ENCODE measurements around the gene TMPRSS11F. TPM values are rescaled to one million over a fixed set of nuclear protein-coding genes. Genes with fewer than 3 reads are reported as not detected.
A peak's percentile ranks its signal among the peaks of the same experiment; 100 is the strongest.
"Not testable (repeated sequence)": the region's sequence is repeated elsewhere in the genome, so short reads cannot be mapped to it uniquely, and the experiment has no call there.

TMPRSS11F gene
- not detected for polyA plus RNA-seq (2013, experiment 1 of 2)
- not detected for polyA plus RNA-seq (2013, experiment 2 of 2)

GRCh38 chr4:68129793-68130192 lies at the start of gene TMPRSS11F:
TSS of gene TMPRSS11F (minus strand) at chr4:68129869. CDS start at chr4:68129820, 49 bp downstream.
- Histone ChIP-seq H3K4me3 (ENCODE audit: extremely low read depth, insufficient read depth, low read length, poor library complexity, severe bottlenecking) (no peak within 1 kb of the TSS), H3K4me1 (ENCODE audit: control insufficient read depth, insufficient read depth, low read length, poor library complexity, severe bottlenecking) (no peaks in the 10 kb centered on the region), H3K36me3 (ENCODE audit: control insufficient read depth, insufficient read depth, low read length) (no peaks in the 10 kb centered on the region), H3K9me3 (ENCODE audit: control insufficient read depth, low read length) (no peaks in the 10 kb centered on the region), H3K27ac (ENCODE audit: low read depth, low read length, severe bottlenecking) (no peak within 1 kb of the TSS)
- 78% methylated on average over 2 of the region's 3 CpGs for WGBS, 2 experiments (ENCODE audit: insufficient coverage in 2 of 2)

DNA sequence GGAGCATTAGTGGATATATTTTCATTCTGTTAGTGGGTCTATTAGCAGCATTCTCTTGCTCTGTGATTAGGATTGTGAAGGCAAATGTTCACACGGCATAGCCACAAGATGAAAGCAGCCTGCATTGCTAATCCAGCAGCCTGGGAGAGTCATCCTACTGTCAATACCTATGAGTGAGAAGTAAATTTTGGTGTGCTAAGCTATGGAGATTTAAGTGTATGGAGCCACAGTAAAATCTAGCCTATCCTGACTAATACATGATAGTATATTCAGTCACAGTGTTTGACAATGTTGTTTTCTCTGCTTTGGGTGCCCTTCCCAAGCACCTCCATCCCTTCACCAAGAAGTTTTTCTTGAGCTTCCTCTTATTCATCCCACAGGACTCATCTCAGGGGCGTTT lies 47.2 kb upstream of the TMPRSS11F start:
- no peaks in the 10 kb centered on the region for H3K36me3 ChIP-seq (ENCODE audit: control insufficient read depth, insufficient read depth, low read length)
- peak overlapping the region; percentile 23 for H3K27ac ChIP-seq (ENCODE audit: low read depth, low read length, severe bottlenecking)
- H3K4me1 ChIP-seq (ENCODE audit: control insufficient read depth, insufficient read depth, low read length, poor library complexity, severe bottlenecking) = peaks cover 2% of the 10 kb centered on the region
- WGBS, 2 experiments (ENCODE audit: insufficient coverage in 2 of 2) = 75% methylated on average over 1 of the region's 2 CpGs; no CpG with 5 or more reads in 1 of the 2 experiments
- H3K9me3 ChIP-seq (ENCODE audit: control insufficient read depth, low read length) = peaks cover 13% of the 10 kb centered on the region
- H3K4me3 ChIP-seq (ENCODE audit: extremely low read depth, insufficient read depth, low read length, poor library complexity, severe bottlenecking) = no peak overlapping the region

DNA sequence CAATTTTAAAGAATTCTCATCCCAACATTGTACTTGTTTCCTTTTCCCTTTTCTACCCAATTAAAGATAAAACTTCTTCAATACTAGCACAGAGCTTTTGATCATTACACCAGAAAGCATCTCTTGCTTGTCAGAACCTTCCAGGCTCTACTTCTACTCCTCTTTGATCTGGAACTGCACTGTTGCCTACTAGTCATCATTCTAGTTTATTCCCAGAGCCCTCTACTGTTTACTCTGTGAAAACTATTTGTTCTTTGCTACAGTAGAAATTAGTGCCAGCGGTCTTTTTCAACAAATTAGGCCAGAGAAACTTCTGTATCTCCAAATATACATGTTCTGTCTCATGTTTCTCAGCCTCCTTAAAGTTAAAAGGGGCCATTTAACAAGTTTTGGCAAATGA lies 46.8 kb upstream of the TMPRSS11F start:
- Histone ChIP-seq H3K36me3 (ENCODE audit: control insufficient read depth, insufficient read depth, low read length) (no peaks in the 10 kb centered on the region), H3K4me3 (ENCODE audit: extremely low read depth, insufficient read depth, low read length, poor library complexity, severe bottlenecking) (no peak overlapping the region), H3K27ac (ENCODE audit: low read depth, low read length, severe bottlenecking) (peak overlapping the region; percentile 23), H3K9me3 (ENCODE audit: control insufficient read depth, low read length) (peaks cover 13% of the 10 kb centered on the region), H3K4me1 (ENCODE audit: control insufficient read depth, insufficient read depth, low read length, poor library complexity, severe bottlenecking) (peaks cover 2% of the 10 kb centered on the region)
- no CpG with 5 or more reads among the region's 1 CpG for whole genome bisulfite sequencing, 2 experiments (ENCODE audit: insufficient coverage in 2 of 2)

DNA sequence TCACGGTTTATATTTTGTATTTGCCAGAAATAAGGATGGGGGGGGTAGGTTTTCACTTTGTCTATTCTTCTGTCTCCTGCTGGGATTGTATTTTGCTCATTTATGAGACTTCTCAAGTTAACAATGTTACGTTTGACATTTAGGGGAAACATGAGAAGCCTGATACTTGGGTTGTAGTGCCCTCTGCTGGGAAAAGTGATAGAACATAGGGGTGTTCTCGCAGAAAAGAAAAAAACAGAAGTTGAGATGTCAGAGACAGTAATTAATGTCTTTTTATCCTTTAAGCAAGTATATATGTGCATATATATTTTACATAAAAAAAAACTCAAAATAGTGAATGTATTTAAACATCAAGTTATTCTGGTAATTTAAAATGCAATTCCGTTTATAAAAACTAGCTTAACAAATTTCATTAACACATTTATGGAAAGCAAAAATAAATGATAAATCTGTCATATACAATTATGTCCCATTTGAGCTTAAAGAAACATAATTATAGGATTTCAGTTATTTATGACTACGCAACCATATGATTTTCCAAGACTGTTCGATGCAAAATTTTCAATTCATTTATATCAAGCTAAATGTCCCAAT lies 46.0 kb upstream of the TMPRSS11F start:
- peaks cover 13% of the 10 kb centered on the region for H3K9me3 ChIP-seq (ENCODE audit: control insufficient read depth, low read length)
- peaks cover 2% of the 10 kb centered on the region for H3K4me1 ChIP-seq (ENCODE audit: control insufficient read depth, insufficient read depth, low read length, poor library complexity, severe bottlenecking)
- H3K4me3 ChIP-seq (ENCODE audit: extremely low read depth, insufficient read depth, low read length, poor library complexity, severe bottlenecking) = no peak overlapping the region
- no peaks in the 10 kb centered on the region for H3K36me3 ChIP-seq (ENCODE audit: control insufficient read depth, insufficient read depth, low read length)
- WGBS, 2 experiments (ENCODE audit: insufficient coverage in 2 of 2) = 20 to 60% methylated on average over 1 of the region's 6 CpGs
- no peak overlapping the region for H3K27ac ChIP-seq (ENCODE audit: low read depth, low read length, severe bottlenecking)

- WGBS, 2 experiments (ENCODE audit: insufficient coverage in 2 of 2) = 100% methylated on average over 1 of the region's 2 CpGs
- H3K36me3 ChIP-seq (ENCODE audit: control insufficient read depth, insufficient read depth, low read length); H3K4me1 ChIP-seq (ENCODE audit: control insufficient read depth, insufficient read depth, low read length, poor library complexity, severe bottlenecking); H3K27ac ChIP-seq (ENCODE audit: low read depth, low read length, severe bottlenecking); H3K4me3 ChIP-seq (ENCODE audit: extremely low read depth, insufficient read depth, low read length, poor library complexity, severe bottlenecking): not testable (repeated sequence)
- peaks cover 13% of the 10 kb centered on the region for H3K9me3 ChIP-seq (ENCODE audit: control insufficient read depth, low read length)
These were observed 44.7 kb upstream of the TMPRSS11F start for GRCh38 chr4:68174389-68174788.

- peaks cover 13% of the 10 kb centered on the region for H3K9me3 ChIP-seq (ENCODE audit: control insufficient read depth, low read length)
- not testable (repeated sequence) for H3K27ac ChIP-seq (ENCODE audit: low read depth, low read length, severe bottlenecking); H3K36me3 ChIP-seq (ENCODE audit: control insufficient read depth, insufficient read depth, low read length); H3K4me3 ChIP-seq (ENCODE audit: extremely low read depth, insufficient read depth, low read length, poor library complexity, severe bottlenecking); H3K4me1 ChIP-seq (ENCODE audit: control insufficient read depth, insufficient read depth, low read length, poor library complexity, severe bottlenecking)
- WGBS, 2 experiments (ENCODE audit: insufficient coverage in 2 of 2) = 87 to 100% methylated on average over 4 to 5 of the region's 6 CpGs
These were observed 42.5 kb upstream of the TMPRSS11F start for GRCh38 chr4:68172147-68172546.

GRCh38 chr4:68167706-68168105 lies 38.0 kb upstream of the TMPRSS11F start:
- Histone ChIP-seq H3K4me3 (ENCODE audit: extremely low read depth, insufficient read depth, low read length, poor library complexity, severe bottlenecking) (no peak overlapping the region), H3K27ac (ENCODE audit: low read depth, low read length, severe bottlenecking) (no peak overlapping the region), H3K4me1 (ENCODE audit: control insufficient read depth, insufficient read depth, low read length, poor library complexity, severe bottlenecking) (no peaks in the 10 kb centered on the region), H3K9me3 (ENCODE audit: control insufficient read depth, low read length) (no peaks in the 10 kb centered on the region), H3K36me3 (ENCODE audit: control insufficient read depth, insufficient read depth, low read length) (no peaks in the 10 kb centered on the region)
- no CpG with 5 or more reads among the region's 3 CpGs for WGBS, 2 experiments (ENCODE audit: insufficient coverage in 2 of 2)

GRCh38 chr4:68167166-68167565 lies 37.5 kb upstream of the TMPRSS11F start:
- no peaks in the 10 kb centered on the region for H3K36me3 ChIP-seq (ENCODE audit: control insufficient read depth, insufficient read depth, low read length)
- no peaks in the 10 kb centered on the region for H3K4me1 ChIP-seq (ENCODE audit: control insufficient read depth, insufficient read depth, low read length, poor library complexity, severe bottlenecking)
- H3K4me3 ChIP-seq (ENCODE audit: extremely low read depth, insufficient read depth, low read length, poor library complexity, severe bottlenecking) = no peak overlapping the region
- WGBS, 2 experiments (ENCODE audit: insufficient coverage in 2 of 2) = no CpG with 5 or more reads among the region's 2 CpGs
- no peaks in the 10 kb centered on the region for H3K9me3 ChIP-seq (ENCODE audit: control insufficient read depth, low read length)
- H3K27ac ChIP-seq (ENCODE audit: low read depth, low read length, severe bottlenecking) = no peak overlapping the region

DNA sequence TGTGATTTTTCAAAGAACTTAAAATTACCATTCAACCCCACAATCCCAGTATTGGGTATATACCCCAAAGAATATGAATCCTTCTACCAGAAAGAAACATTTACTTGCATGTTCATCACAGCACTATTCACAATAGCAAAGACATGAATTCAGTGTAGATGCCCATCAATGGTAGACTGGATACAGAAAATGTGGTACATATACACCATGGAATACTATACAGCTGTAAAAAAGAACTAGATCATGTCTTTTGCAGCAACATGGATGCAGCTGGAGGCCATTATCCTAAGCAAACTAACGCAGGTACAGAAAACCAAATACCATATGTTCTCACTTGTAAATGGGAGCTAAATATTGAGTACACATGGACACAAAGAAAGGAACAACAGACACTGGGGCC lies 34.1 kb upstream of the TMPRSS11F start:
- Histone ChIP-seq H3K4me3 (ENCODE audit: extremely low read depth, insufficient read depth, low read length, poor library complexity, severe bottlenecking) (no peak overlapping the region), H3K4me1 (ENCODE audit: control insufficient read depth, insufficient read depth, low read length, poor library complexity, severe bottlenecking) (no peaks in the 10 kb centered on the region), H3K27ac (ENCODE audit: low read depth, low read length, severe bottlenecking) (no peak overlapping the region), H3K36me3 (ENCODE audit: control insufficient read depth, insufficient read depth, low read length) (no peaks in the 10 kb centered on the region), H3K9me3 (ENCODE audit: control insufficient read depth, low read length) (peaks cover 5% of the 10 kb centered on the region)
- WGBS, 2 experiments (ENCODE audit: insufficient coverage in 2 of 2) = 100% methylated on average over 1 of the region's 1 CpG; no CpG with 5 or more reads in 1 of the 2 experiments

GRCh38 chr4:68162196-68162595 lies 32.5 kb upstream of the TMPRSS11F start:
- Histone ChIP-seq H3K4me1 (ENCODE audit: control insufficient read depth, insufficient read depth, low read length, poor library complexity, severe bottlenecking) (no peaks in the 10 kb centered on the region), H3K36me3 (ENCODE audit: control insufficient read depth, insufficient read depth, low read length) (no peaks in the 10 kb centered on the region), H3K27ac (ENCODE audit: low read depth, low read length, severe bottlenecking) (no peak overlapping the region), H3K4me3 (ENCODE audit: extremely low read depth, insufficient read depth, low read length, poor library complexity, severe bottlenecking) (no peak overlapping the region), H3K9me3 (ENCODE audit: control insufficient read depth, low read length) (peaks cover 5% of the 10 kb centered on the region)
- 82 to 84% methylated on average over 4 of the region's 4 CpGs for WGBS, 2 experiments (ENCODE audit: insufficient coverage in 2 of 2)

- Histone ChIP-seq H3K4me1 (ENCODE audit: control insufficient read depth, insufficient read depth, low read length, poor library complexity, severe bottlenecking) (peaks cover 8% of the 10 kb centered on the region), H3K36me3 (ENCODE audit: control insufficient read depth, insufficient read depth, low read length) (no peaks in the 10 kb centered on the region), H3K4me3 (ENCODE audit: extremely low read depth, insufficient read depth, low read length, poor library complexity, severe bottlenecking) (no peak overlapping the region), H3K9me3 (ENCODE audit: control insufficient read depth, low read length) (no peaks in the 10 kb centered on the region), H3K27ac (ENCODE audit: low read depth, low read length, severe bottlenecking) (peak overlapping the region; percentile 38)
- no CpG with 5 or more reads among the region's 2 CpGs for WGBS, 2 experiments (ENCODE audit: insufficient coverage in 2 of 2)
These were observed 22.7 kb upstream of the TMPRSS11F start for GRCh38 chr4:68152411-68152810.

Data from mesodermal cell (in vitro differentiated cells).